Measurements from ENCODE around the gene GLI1. TPM values are rescaled to one million over a fixed set of nuclear protein-coding genes. Genes with fewer than 3 reads are reported as not detected.

GLI1 gene
- total RNA-seq, 1 donor from 2014 or later: 5.8 TPM

GRCh38 chr12:57476162-57476992 is 16.8 kb downstream of the GLI1 start:
- Histone ChIP-seq H2AFZ (ENCODE audit: low read depth, low read length) (peak overlapping the region; percentile 66), H3K27me3 (ENCODE audit: insufficient read depth, low read length) (peaks cover 52% of the 10 kb centered on the region), H4K20me1 (ENCODE audit: insufficient read depth, low read length) (no peaks in the 10 kb centered on the region), H3K79me2 (ENCODE audit: insufficient read depth, low read length) (no peaks in the 10 kb centered on the region), H3K4me2 (ENCODE audit: low read length) (peak overlapping the region; percentile 81), H3K9me3 (ENCODE audit: insufficient read depth, low read depth, low read length) (no peaks in the 10 kb centered on the region), H3K27ac (ENCODE audit: low read depth, low read length) (no peak overlapping the region), H3K36me3 (ENCODE audit: insufficient read depth, low read length) (no peaks in the 10 kb centered on the region), H3K4me3 (ENCODE audit: insufficient read depth, low read depth, low read length) (peak overlapping the region; percentile 28), H3K4me1 (ENCODE audit: insufficient read depth, low read length) (peaks cover 9% of the 10 kb centered on the region), H3K9ac (ENCODE audit: low read length) (no peak overlapping the region)
- Mint-ChIP-seq H3K27me3 (ENCODE audit: low read depth, unreplicated experiment) (peaks cover 63% of the 10 kb centered on the region), H3K27ac (ENCODE audit: unreplicated experiment) (peak overlapping the region; percentile 34), H3K4me3 (ENCODE audit: unreplicated experiment) (no peak overlapping the region), H3K9me3 (ENCODE audit: unreplicated experiment) (peaks cover 16% of the 10 kb centered on the region), H3K4me1 (ENCODE audit: low read depth, unreplicated experiment) (peaks cover 18% of the 10 kb centered on the region), H3K36me3 (ENCODE audit: low read depth, unreplicated experiment) (peaks cover 6% of the 10 kb centered on the region)
- no peak for TF ChIP-seq CTCF (IDR thresholded peaks at IDR 0.05; ENCODE audit: insufficient read depth, low read depth, low read length)
- TF ChIP-seq EZH2 (IDR thresholded peaks at IDR 0.05; ENCODE audit: insufficient read depth, low read length): peak; percentile 2
- DNase-seq (ENCODE audit: low read depth): no peak
- FAIRE-seq: no peak

GRCh38 chr12:57476993-57477709 is 17.6 kb downstream of the GLI1 start:
- Mint-ChIP-seq H3K4me1 (ENCODE audit: low read depth, unreplicated experiment) (peaks cover 23% of the 10 kb centered on the region), H3K4me3 (ENCODE audit: unreplicated experiment) (peak overlapping the region; percentile 45), H3K27ac (ENCODE audit: unreplicated experiment) (peak overlapping the region; percentile 34), H3K9me3 (ENCODE audit: unreplicated experiment) (peaks cover 16% of the 10 kb centered on the region), H3K36me3 (ENCODE audit: low read depth, unreplicated experiment) (peaks cover 6% of the 10 kb centered on the region), H3K27me3 (ENCODE audit: low read depth, unreplicated experiment) (peaks cover 56% of the 10 kb centered on the region)
- no peak for DNase-seq (ENCODE audit: low read depth)
- H3K36me3 ChIP-seq (ENCODE audit: insufficient read depth, low read length): no peaks in the 10 kb centered on the region
- H3K4me2 ChIP-seq (ENCODE audit: low read length): no peak overlapping the region
- H3K27ac ChIP-seq (ENCODE audit: low read depth, low read length): no peak overlapping the region
- H3K4me1 ChIP-seq (ENCODE audit: insufficient read depth, low read length): peaks cover 9% of the 10 kb centered on the region
- H4K20me1 ChIP-seq (ENCODE audit: insufficient read depth, low read length): no peaks in the 10 kb centered on the region
- no peak overlapping the region for H3K4me3 ChIP-seq (ENCODE audit: insufficient read depth, low read depth, low read length)
- H3K27me3 ChIP-seq (ENCODE audit: insufficient read depth, low read length): peaks cover 53% of the 10 kb centered on the region
- no peak for FAIRE-seq
- H3K79me2 ChIP-seq (ENCODE audit: insufficient read depth, low read length): no peaks in the 10 kb centered on the region
- H3K9ac ChIP-seq (ENCODE audit: low read length): no peak overlapping the region
- H3K9me3 ChIP-seq (ENCODE audit: insufficient read depth, low read depth, low read length): no peaks in the 10 kb centered on the region
- no peak overlapping the region for H2AFZ ChIP-seq (ENCODE audit: low read depth, low read length)
- TF ChIP-seq EZH2 (IDR thresholded peaks at IDR 0.05; ENCODE audit: insufficient read depth, low read length): no peak
- TF ChIP-seq CTCF (IDR thresholded peaks at IDR 0.05; ENCODE audit: insufficient read depth, low read depth, low read length): no peak

All from astrocyte (in vitro differentiated cells and primary cell).